CD14-positive monocyte (primary cell): ENCODE data around the gene GRXCR2. TPM values are rescaled to one million over a fixed set of nuclear protein-coding genes. Genes with fewer than 3 reads are reported as not detected.
A peak's percentile ranks its signal among the peaks of the same experiment; 100 is the strongest.

Experiments used
- DNase-seq, 3 donors: peaks; one replicate each; pipeline ENCODE4 v3.0.0-alpha.2; 2011 to 2022
- H2AFZ ChIP-seq: 2 replicates; pipeline ENCODE4 v1.6.0; 2012; ENCODE audit warnings: mild to moderate bottlenecking, low read depth, low read length, inconsistent platforms; ENCODE audit not compliant: insufficient read depth, poor library complexity, severe bottlenecking
- H3K27ac ChIP-seq, 2 donors: 1 replicate in 1 of 2; 2 replicates in 1 of 2; pipeline ENCODE4 v1.5.1; 2012 to 2013; ENCODE audit warnings: low read length in 2 of 2, control low read depth in 1 of 2, inconsistent platforms in 1 of 2, low read depth in 1 of 2, mild to moderate bottlenecking in 1 of 2
- H3K27me3 ChIP-seq, 2 donors: one replicate each; pipeline versions ENCODE4 v1.6.0 to v1.6.1; 2011 to 2013; ENCODE audit warnings: low read length in 2 of 2; ENCODE audit not compliant: control insufficient read depth in 2 of 2, insufficient read depth in 2 of 2
- H3K36me3 ChIP-seq, 2 donors: replicated peaks in 1 of 2; 1 replicate in 1 of 2; 2 replicates in 1 of 2; pipeline versions ENCODE4 v1.5.1 to v1.6.1; 2012 to 2013; ENCODE audit warnings: low read length in 2 of 2, control low read depth in 1 of 2, inconsistent platforms in 1 of 2, mild to moderate bottlenecking in 1 of 2; ENCODE audit not compliant: insufficient read depth in 2 of 2, control insufficient read depth in 1 of 2
- H3K4me1 ChIP-seq, 2 donors: 1 replicate in 1 of 2; 2 replicates in 1 of 2; pipeline versions ENCODE4 v1.5.1 to v1.6.1; 2012 to 2013; ENCODE audit warnings: low read length in 2 of 2, control low read depth in 1 of 2, inconsistent platforms in 1 of 2, mild to moderate bottlenecking in 1 of 2, moderate library complexity in 1 of 2; ENCODE audit not compliant: insufficient read depth in 2 of 2, control insufficient read depth in 1 of 2
- H3K4me2 ChIP-seq: replicated peaks from 2 replicates; pipeline ENCODE3; 2012; ENCODE audit warnings: low read length, moderate library complexity, mild to moderate bottlenecking; ENCODE audit not compliant: poor library complexity, severe bottlenecking; ENCODE audit errors: extremely low read depth
- H3K4me3 ChIP-seq, 3 experiments: fragments of 200-600 bp in 1 of 3; sonication (generic) in 1 of 3; replicated peaks in 1 of 3; 1 replicate in 2 of 3; 2 replicates in 1 of 3; pipeline ENCODE4 v1.5.1; 2011 to 2013; ENCODE audit warnings: low read length in 3 of 3, mild to moderate bottlenecking in 3 of 3, control low read depth in 2 of 3, low read depth in 2 of 3, inconsistent platforms in 1 of 3, moderate library complexity in 1 of 3
- H3K79me2 ChIP-seq: 2 replicates; pipeline ENCODE4 v1.6.0; 2012; ENCODE audit warnings: mild to moderate bottlenecking, control low read depth, inconsistent platforms, low read length, moderate library complexity; ENCODE audit not compliant: insufficient read depth
- H3K9ac ChIP-seq: 2 replicates; pipeline ENCODE4 v1.6.0; 2017; ENCODE audit warnings: low read length, mild to moderate bottlenecking; ENCODE audit not compliant: insufficient read depth, poor library complexity, severe bottlenecking
- H3K9me3 ChIP-seq, 2 donors: replicated peaks in 1 of 2; 1 replicate in 1 of 2; 2 replicates in 1 of 2; pipeline versions ENCODE4 v1.5.1 to v1.6.1; 2012 to 2013; ENCODE audit warnings: low read length in 2 of 2, control low read depth in 1 of 2; ENCODE audit not compliant: control insufficient read depth in 1 of 2, insufficient read depth in 1 of 2
- H4K20me1 ChIP-seq: 2 replicates; pipeline ENCODE4 v1.6.0; 2012; ENCODE audit warnings: mild to moderate bottlenecking, low read length, control low read depth, moderate library complexity; ENCODE audit not compliant: insufficient read depth
- H3K27ac Mint-ChIP-seq, 7 donors: one replicate each; pipeline ENCODE4 v1.8.0; 2020; ENCODE audit warnings: mild to moderate bottlenecking in 7 of 7, mixed read lengths in 7 of 7, moderate library complexity in 6 of 7, inconsistent platforms in 2 of 7
- H3K27me3 Mint-ChIP-seq, 3 donors: one replicate each; pipeline ENCODE4 v1.8.0; 2021 to 2022; ENCODE audit warnings: low read depth in 3 of 3, mild to moderate bottlenecking in 3 of 3, mixed read lengths in 3 of 3, moderate library complexity in 3 of 3, inconsistent platforms in 1 of 3
- H3K36me3 Mint-ChIP-seq, 2 donors: one replicate each; pipeline ENCODE4 v1.8.0; 2020; ENCODE audit warnings: mixed read lengths in 2 of 2, inconsistent platforms in 1 of 2, mild to moderate bottlenecking in 1 of 2
- H3K4me1 Mint-ChIP-seq: one replicate; pipeline ENCODE4 v1.8.0; 2020; ENCODE audit warnings: mild to moderate bottlenecking, mixed read lengths
- H3K4me3 Mint-ChIP-seq, 2 donors: one replicate each; pipeline ENCODE4 v1.8.0; 2020; ENCODE audit warnings: mild to moderate bottlenecking in 2 of 2, mixed read lengths in 2 of 2, moderate library complexity in 1 of 2
- H3K9me3 Mint-ChIP-seq, 7 donors: one replicate each; pipeline ENCODE4 v1.8.0; 2020 to 2022; ENCODE audit warnings: mixed read lengths in 7 of 7, mild to moderate bottlenecking in 6 of 7, moderate library complexity in 6 of 7, inconsistent platforms in 2 of 7
- WGBS: methylation state at CpG from one replicate; pipeline ENCODE4 v1.1.5; 2013; ENCODE audit warnings: missing lambda C conversion rate; ENCODE audit not compliant: insufficient coverage; 5-methylcytosine and 5-hydroxymethylcytosine counted together
- intact Hi-C, 2 donors: fragments of 100-400 bp; cut with micrococcal nuclease; formaldehyde crosslinking; loops; one replicate each; pipeline versions ENCODE4 v1.15.0 to v1.15.1; 2023
- polyA plus RNA-seq, 3 donors: library from polyadenylated mRNA; depleted of rRNA in 1 of 3; unstranded in 2 of 3; stranded (reverse) in 1 of 3; fragments of 300-500 nt in 2 of 3; fragments of >200 nt in 1 of 3; fragmentation: Illumina TruSeq in 2 of 3; gene quantifications; 1 replicate in 2 of 3; 2 replicates in 1 of 3; pipeline ENCODE4 v1.2.3, GENCODE V29; 2012 to 2021
- TF ChIP-seq, protein P1 (sequence below): fragments of 200-600 bp; IDR thresholded peaks from one replicate; pipeline ENCODE4 v1.8.0; 2022; ENCODE audit warnings: antibody characterized with exemption, mild to moderate bottlenecking

GRXCR2 gene
- polyA plus RNA-seq, 3 donors: not detected

- no peak for DNase-seq
- intact Hi-C loops: loop anchor here in 1 of 2 donors (10.0 kb wide), 1 partner anchor 1619 kb away; no protein-coding TSS in a partner anchor
- Histone ChIP-seq H3K4me1 (no peaks in the 10 kb centered on the region), H3K4me3 (no peak overlapping the region), H3K4me2 (no peak overlapping the region), H2AFZ (no peak overlapping the region), H3K36me3 (no peaks in the 10 kb centered on the region), H3K9ac (no peak overlapping the region), H3K79me2 (no peaks in the 10 kb centered on the region), H3K27ac (no peak overlapping the region), H4K20me1 (no peaks in the 10 kb centered on the region), H3K9me3 (no peaks in the 10 kb centered on the region), H3K27me3 (no peaks in the 10 kb centered on the region)
- Mint-ChIP-seq H3K27ac (peak overlapping the region in 1 of 7 donors; percentile 1), H3K4me3 (no peak overlapping the region), H3K9me3 (no peaks in the 10 kb centered on the region), H3K4me1 (no peaks in the 10 kb centered on the region), H3K36me3 (peaks cover 0 to 2% of the 10 kb centered on the region in 2 donors), H3K27me3 (peaks cover 0 to 2% (median 0%) of the 10 kb centered on the region in 3 donors)
- WGBS: no CpG with 5 or more reads among the region's 4 CpGs
- TF ChIP-seq, protein P1, sequence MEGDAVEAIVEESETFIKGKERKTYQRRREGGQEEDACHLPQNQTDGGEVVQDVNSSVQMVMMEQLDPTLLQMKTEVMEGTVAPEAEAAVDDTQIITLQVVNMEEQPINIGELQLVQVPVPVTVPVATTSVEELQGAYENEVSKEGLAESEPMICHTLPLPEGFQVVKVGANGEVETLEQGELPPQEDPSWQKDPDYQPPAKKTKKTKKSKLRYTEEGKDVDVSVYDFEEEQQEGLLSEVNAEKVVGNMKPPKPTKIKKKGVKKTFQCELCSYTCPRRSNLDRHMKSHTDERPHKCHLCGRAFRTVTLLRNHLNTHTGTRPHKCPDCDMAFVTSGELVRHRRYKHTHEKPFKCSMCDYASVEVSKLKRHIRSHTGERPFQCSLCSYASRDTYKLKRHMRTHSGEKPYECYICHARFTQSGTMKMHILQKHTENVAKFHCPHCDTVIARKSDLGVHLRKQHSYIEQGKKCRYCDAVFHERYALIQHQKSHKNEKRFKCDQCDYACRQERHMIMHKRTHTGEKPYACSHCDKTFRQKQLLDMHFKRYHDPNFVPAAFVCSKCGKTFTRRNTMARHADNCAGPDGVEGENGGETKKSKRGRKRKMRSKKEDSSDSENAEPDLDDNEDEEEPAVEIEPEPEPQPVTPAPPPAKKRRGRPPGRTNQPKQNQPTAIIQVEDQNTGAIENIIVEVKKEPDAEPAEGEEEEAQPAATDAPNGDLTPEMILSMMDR: no peak
Measured at GRCh38 chr5:145824040-145824439, 48.8 kb downstream of the GRXCR2 start.

DNA sequence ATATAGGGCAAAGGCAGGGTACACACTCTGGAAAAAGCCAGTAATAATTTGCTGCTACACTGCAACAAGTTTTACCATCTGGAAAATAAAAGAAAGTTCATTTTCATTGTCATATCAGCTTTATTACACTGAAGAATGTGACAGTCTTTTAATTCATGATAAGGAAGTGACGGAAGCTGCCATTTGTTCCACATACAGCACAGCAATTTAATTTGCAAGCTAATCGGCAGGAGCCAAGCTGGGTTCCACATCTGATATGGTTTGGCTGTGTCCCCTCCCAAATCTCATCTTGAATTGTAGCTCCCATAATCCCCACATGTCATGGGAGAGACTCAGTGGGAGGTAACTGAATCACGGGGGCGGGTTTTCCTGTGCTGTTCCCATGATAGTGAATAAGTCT lies 54.2 kb downstream of the GRXCR2 start:
- WGBS: 100% methylated on average over 1 of the region's 4 CpGs
- H3K4me3 Mint-ChIP-seq: no peak overlapping the region
- no peaks in the 10 kb centered on the region for H3K9me3 Mint-ChIP-seq
- Histone ChIP-seq H3K79me2 (no peaks in the 10 kb centered on the region), H3K9me3 (no peaks in the 10 kb centered on the region), H3K4me3 (no peak overlapping the region), H2AFZ (no peak overlapping the region), H3K36me3 (no peaks in the 10 kb centered on the region), H4K20me1 (no peaks in the 10 kb centered on the region), H3K27ac (no peak overlapping the region), H3K27me3 (no peaks in the 10 kb centered on the region), H3K4me2 (no peak overlapping the region), H3K9ac (no peak overlapping the region), H3K4me1 (no peaks in the 10 kb centered on the region)
- intact Hi-C loops: no loop called here
- peaks cover 0 to 2% (median 0%) of the 10 kb centered on the region in 3 donors for H3K27me3 Mint-ChIP-seq
- DNase-seq: no peak
- TF ChIP-seq, protein P1: no peak
- peaks cover 5 to 10% of the 10 kb centered on the region in 2 donors for H3K36me3 Mint-ChIP-seq
- no peaks in the 10 kb centered on the region for H3K4me1 Mint-ChIP-seq
- peak overlapping the region in 1 of 7 donors; percentile 19 for H3K27ac Mint-ChIP-seq
